HepG2 (cell line): Measurements from ENCODE around the gene PEF1. TPM values are rescaled to one million over a fixed set of nuclear protein-coding genes. Genes with fewer than 3 reads are reported as not detected.

Experiments
- ATAC-seq: fragments of 200-7000 bp; cut with Tn5 transposase; 3 replicates; pipeline ENCODE4 v1.9.1; 2020; ENCODE audit warnings: mild to moderate bottlenecking, moderate library complexity
- BruUV-seq: library from RNA; stranded (reverse); fragments of 400-500 nt; replicated peaks from 2 replicates; lab custom pipeline; 2021; lab: Mats Ljungman, UMichigan
- CTCF ChIA-PET: fragments of 300-600 bp; formaldehyde crosslinking; extraction: SDS; loops from one replicate; lab custom pipeline; 2021; ENCODE audit warnings: low total read pairs, inconsistent platforms, low intra/inter-chr PET ratio; lab: Yijun Ruan, JAX
- POLR2A ChIA-PET: fragments of 350-600 bp; sonication (Branson Sonifier 250); formaldehyde crosslinking; loops from one replicate; lab custom pipeline; 2020; ENCODE audit warnings: antibody characterized with exemption, inconsistent platforms; lab: Yijun Ruan, JAX
- DNase-seq: peaks from one replicate; pipeline ENCODE4 v3.0.0-alpha.2; 2015; ENCODE audit warnings: low spot score
- FAIRE-seq: peaks from 3 replicates; lab custom pipeline; 2011; peaks lifted over from hg19 to GRCh38; lab: Jason Lieb, UNC
- H2AFZ ChIP-seq: one replicate; pipeline ENCODE4 v1.6.1; 2011; ENCODE audit warnings: low read length, inconsistent platforms
- H3K27ac ChIP-seq: fragments of 300-600 bp; 3 replicates; pipeline ENCODE4 v1.8.0; 2011; ENCODE audit warnings: mixed run types, mild to moderate bottlenecking, mixed read lengths, low read length, inconsistent platforms; ENCODE audit not compliant: insufficient read depth; ENCODE audit errors: extremely low read length
- H3K27me3 ChIP-seq, 2 experiments: fragments of 200-600 bp in 1 of 2; 2 replicates in 1 of 2; 3 replicates in 1 of 2; pipeline versions ENCODE4 v1.6.0 to v1.8.0; 2011; ENCODE audit warnings: low read length in 2 of 2, mild to moderate bottlenecking in 2 of 2, moderate library complexity in 2 of 2, inconsistent platforms in 1 of 2; ENCODE audit not compliant: insufficient read depth in 2 of 2, control insufficient read depth in 1 of 2
- H3K36me3 ChIP-seq, 2 experiments: fragments of 200-600 bp in 1 of 2; replicated peaks in 1 of 2; 2 replicates in 1 of 2; 3 replicates in 1 of 2; pipeline versions ENCODE4 v1.5.1 to v1.8.0; 2011; ENCODE audit warnings: low read length in 2 of 2, inconsistent platforms in 1 of 2; ENCODE audit not compliant: insufficient read depth in 2 of 2, control insufficient read depth in 1 of 2
- H3K4me1 ChIP-seq: 2 replicates; pipeline ENCODE4 v1.5.1; 2012; ENCODE audit warnings: low read length, inconsistent platforms; ENCODE audit not compliant: insufficient read depth
- H3K4me2 ChIP-seq: 2 replicates; pipeline ENCODE4 v1.6.0; 2011; ENCODE audit warnings: low read depth, low read length, inconsistent platforms
- H3K4me3 ChIP-seq, 3 experiments: fragments of 200-600 bp in 1 of 3; sonication (generic), shearing (Covaris generic) in 1 of 3; replicated peaks in 1 of 3; 2 replicates each; pipeline ENCODE4 v1.5.1; 2011 to 2016; ENCODE audit warnings: low read length in 3 of 3, inconsistent platforms in 2 of 3, low read depth in 2 of 3, mild to moderate bottlenecking in 2 of 3, control low read depth in 1 of 3, mixed read lengths in 1 of 3; ENCODE audit not compliant: insufficient read depth in 1 of 3
- H3K79me2 ChIP-seq: one replicate; pipeline ENCODE4 v1.6.1; 2011; ENCODE audit warnings: low read length, inconsistent platforms; ENCODE audit not compliant: insufficient read depth
- H3K9ac ChIP-seq: 2 replicates; pipeline ENCODE4 v1.6.0; 2011; ENCODE audit warnings: mild to moderate bottlenecking, low read depth, low read length, inconsistent platforms; ENCODE audit not compliant: insufficient read depth
- H3K9me3 ChIP-seq: 2 replicates; pipeline ENCODE4 v1.5.1; 2012; ENCODE audit warnings: mild to moderate bottlenecking, low read length
- H4K20me1 ChIP-seq: 2 replicates; pipeline ENCODE4 v1.6.0; 2011; ENCODE audit warnings: inconsistent platforms, mild to moderate bottlenecking, low read length, moderate library complexity; ENCODE audit not compliant: insufficient read depth
- CREM ChIP-seq, 2 experiments: sonication (generic) in 1 of 2; formaldehyde crosslinking in 1 of 2; IDR thresholded peaks; 2 replicates each; pipeline versions ENCODE4 v1.4.0 to v1.6.1; 2016 to 2020; ENCODE audit warnings: antibody characterized with exemption in 1 of 2, mild to moderate bottlenecking in 1 of 2, missing genetic modification reagents in 1 of 2
- HMGA1 ChIP-seq: sonication (generic); formaldehyde crosslinking; conservative IDR thresholded peaks from 2 replicates; pipeline ENCODE4 v1.4.0; 2020; ENCODE audit warnings: missing genetic modification reagents
- NBN ChIP-seq: fragments of 450-650 bp; conservative IDR thresholded peaks from 2 replicates; pipeline ENCODE4 v1.6.1; 2017
- NFATC3 ChIP-seq: sonication (generic); formaldehyde crosslinking; IDR thresholded peaks from 2 replicates; pipeline ENCODE4 v1.5.1; 2020; ENCODE audit warnings: mild to moderate bottlenecking, missing genetic modification reagents
- POLR2A ChIP-seq, 2 experiments: IDR thresholded peaks; 2 replicates each; pipeline ENCODE4 v1.6.1; 2011; ENCODE audit warnings: low read depth in 2 of 2, low read length in 2 of 2, mild to moderate bottlenecking in 1 of 2, moderate library complexity in 1 of 2; ENCODE audit not compliant: insufficient read depth in 1 of 2
- PRMT3 ChIP-seq: sonication (generic); formaldehyde crosslinking; IDR thresholded peaks from 2 replicates; pipeline ENCODE4 v1.8.1; 2022; ENCODE audit warnings: low read depth, mild to moderate bottlenecking, moderate library complexity, missing genetic modification reagents, borderline replicate concordance
- SNRNP70 ChIP-seq: fragments of 200-400 bp; formaldehyde crosslinking; IDR thresholded peaks from 2 replicates; pipeline ENCODE4 v1.6.1; 2017; ENCODE audit warnings: mild to moderate bottlenecking, low read depth, low read length, moderate library complexity
- SP4 ChIP-seq: sonication (generic); formaldehyde crosslinking; IDR thresholded peaks from 2 replicates; pipeline ENCODE4 v1.8.1; 2023; ENCODE audit warnings: mild to moderate bottlenecking, missing genetic modification reagents
- ZBTB8A ChIP-seq: sonication (generic); formaldehyde crosslinking; IDR thresholded peaks from 2 replicates; pipeline ENCODE4 v1.4.0; 2020; ENCODE audit warnings: mild to moderate bottlenecking, low read depth, missing genetic modification reagents, borderline replicate concordance
- ZNF224 ChIP-seq: sonication (generic); formaldehyde crosslinking; IDR thresholded peaks from 2 replicates; pipeline ENCODE4 v1.5.0; 2020; ENCODE audit warnings: mild to moderate bottlenecking, missing genetic modification reagents
- ZNF264 ChIP-seq: sonication (generic); formaldehyde crosslinking; IDR thresholded peaks from 2 replicates; pipeline ENCODE4 v1.4.0; 2020; ENCODE audit warnings: missing genetic modification reagents
- ZNF546 ChIP-seq: sonication (generic); formaldehyde crosslinking; conservative IDR thresholded peaks from 2 replicates; pipeline ENCODE4 v1.8.1; 2023; ENCODE audit warnings: mild to moderate bottlenecking, missing genetic modification reagents
- WGBS: methylation state at CpG from one replicate; pipeline ENCODE4 v1.1.6; 2017; ENCODE audit warnings: low lambda C conversion rate; 5-methylcytosine and 5-hydroxymethylcytosine counted together
- in situ Hi-C: cut with HindIII; loops from 2 replicates; pipeline ENCODE4 v1.10.0; 2017; ENCODE audit warnings: low pct_unique_long_range_greater_than_20kb; ENCODE audit not compliant: extremely low pct_ligation_motif_present
- intact Hi-C: fragments of 100-400 bp; cut with micrococcal nuclease; formaldehyde crosslinking; loops from one replicate; pipeline ENCODE4 v1.10.0; 2022; ENCODE audit not compliant: unreplicated experiment
- polyA plus RNA-seq, 8 experiments: library from polyadenylated mRNA; depleted of rRNA in 3 of 8; stranded (reverse) in 7 of 8; unstranded in 1 of 8; fragments of >200 nt; fragmentation: Illumina TruSeq in 4 of 8; extraction: Trizol in 4 of 8; gene quantifications; 2 replicates each; pipeline versions ENCODE4 v1.2.1 to v1.2.3, GENCODE V29; 2011 to 2016; ENCODE audit warnings: low read depth in 4 of 8, missing spikeins in 1 of 8, mixed read lengths in 1 of 8; ENCODE audit not compliant: insufficient read depth in 1 of 8
- total RNA-seq, 5 experiments: library from RNA; depleted of rRNA; stranded (reverse); fragments of >200 nt; fragmentation: Illumina TruSeq; extraction: Trizol; gene quantifications; 2 replicates each; pipeline ENCODE4 v1.2.3, GENCODE V29; 2016; ENCODE audit warnings: low read depth in 1 of 5
- TF ChIP-seq, protein P1 (sequence below): sonication (generic); formaldehyde crosslinking; IDR thresholded peaks from 2 replicates; pipeline ENCODE4 v1.8.0; 2022; ENCODE audit warnings: missing genetic modification reagents, mild to moderate bottlenecking, inconsistent platforms, borderline replicate concordance
- TF ChIP-seq, protein P2 (sequence below): IDR thresholded peaks from 2 replicates; pipeline ENCODE4 v1.6.1; 2016; ENCODE audit warnings: mild to moderate bottlenecking, missing biosample characterization, missing genetic modification reagents

PEF1 gene
- total and polyA plus RNA-seq, 2 of the 13 experiments (the other 11 are each of a cell fraction or from before 2014, with no cell fraction given), result 57.1 to 57.8 TPM

DNA sequence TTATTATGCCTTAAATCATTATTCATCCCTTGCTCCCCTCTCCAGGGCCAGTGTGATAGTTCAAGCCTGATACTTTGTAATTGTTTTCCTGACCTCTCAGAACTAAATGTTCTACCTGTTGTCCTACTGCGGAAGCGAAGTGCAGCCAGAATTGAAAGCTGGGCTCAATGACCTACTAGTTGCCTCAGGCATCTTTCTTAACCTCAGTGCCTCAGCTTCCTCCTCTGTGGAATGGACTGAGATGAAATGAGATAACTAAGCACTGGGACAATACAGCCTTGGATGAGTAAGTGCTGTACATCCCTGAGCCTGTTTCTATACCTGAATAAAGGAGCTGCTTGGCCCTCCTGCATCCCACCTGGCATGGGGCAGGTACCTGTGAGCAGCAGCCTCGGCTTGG is 32.7 kb upstream of the PEF1 start:
- ChIA-PET CTCF (no interaction called here), POLR2A (interaction anchor here (2.1 kb wide), 1 partner anchor 27 kb away, joined by 7 read pairs; the partner anchor contains the start of gene COL16A1)
- no peak for TF ChIP-seq NBN
- no peak for TF ChIP-seq ZNF224 (CRISPR knock-in tag)
- TF ChIP-seq PRMT3, result no peak
- TF ChIP-seq NFATC3 (CRISPR knock-in tag), result no peak
- no peak for TF ChIP-seq POLR2A (IDR thresholded peaks at IDR 0.05; ENCODE audit: insufficient read depth in 1 of 2, low read depth in 2 of 2, low read length in 2 of 2)
- TF ChIP-seq ZNF264, result no peak
- no peak for TF ChIP-seq SNRNP70
- TF ChIP-seq HMGA1 (CRISPR knock-in tag), result no peak
- no peak for TF ChIP-seq ZBTB8A (CRISPR knock-in tag)
- TF ChIP-seq, protein P1, sequence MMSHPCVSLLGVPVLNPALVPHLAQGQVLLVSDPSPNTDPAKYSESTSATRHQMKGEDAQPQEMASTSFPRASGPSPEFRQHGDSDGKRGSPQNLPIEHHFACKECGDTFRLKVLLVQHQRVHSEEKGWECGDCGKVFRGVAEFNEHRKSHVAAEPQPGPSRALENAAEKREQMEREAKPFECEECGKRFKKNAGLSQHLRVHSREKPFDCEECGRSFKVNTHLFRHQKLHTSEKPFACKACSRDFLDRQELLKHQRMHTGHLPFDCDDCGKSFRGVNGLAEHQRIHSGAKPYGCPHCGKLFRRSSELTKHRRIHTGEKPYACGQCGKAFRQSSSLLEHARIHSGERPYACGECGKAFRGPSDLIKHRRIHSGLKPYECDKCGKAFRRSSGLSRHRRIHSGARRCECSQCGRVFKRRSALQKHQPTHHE (CRISPR knock-in tag), result no peak
- no peak for TF ChIP-seq ZNF546 (CRISPR knock-in tag)
- TF ChIP-seq SP4 (CRISPR knock-in tag), result no peak
- no peak for TF ChIP-seq CREM (IDR thresholded peaks at IDR 0.05)
- no peak for TF ChIP-seq CREM (CRISPR knock-in tag; IDR thresholded peaks at IDR 0.05)
- TF ChIP-seq, protein P2, sequence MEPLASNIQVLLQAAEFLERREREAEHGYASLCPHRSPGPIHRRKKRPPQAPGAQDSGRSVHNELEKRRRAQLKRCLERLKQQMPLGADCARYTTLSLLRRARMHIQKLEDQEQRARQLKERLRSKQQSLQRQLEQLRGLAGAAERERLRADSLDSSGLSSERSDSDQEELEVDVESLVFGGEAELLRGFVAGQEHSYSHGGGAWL, result no peak
- H3K27me3 ChIP-seq, result no peaks in the 10 kb centered on the region
- intact Hi-C loops, result no loop called here
- H3K79me2 ChIP-seq, result no peaks in the 10 kb centered on the region
- no peak overlapping the region for H2AFZ ChIP-seq
- no peaks in the 10 kb centered on the region for H3K4me1 ChIP-seq
- H3K27ac ChIP-seq, result no peak overlapping the region
- BruUV-seq, result no TSS peak
- WGBS, result 83% methylated on average over 3 of the region's 3 CpGs
- no peak overlapping the region for H3K4me2 ChIP-seq
- H3K9me3 ChIP-seq, result no peaks in the 10 kb centered on the region
- H3K9ac ChIP-seq, result no peak overlapping the region
- no peaks in the 10 kb centered on the region for H3K36me3 ChIP-seq
- ATAC-seq, result no peak
- no peak for DNase-seq
- in situ Hi-C loops, result no loop called here
- no peak for FAIRE-seq
- H4K20me1 ChIP-seq, result no peaks in the 10 kb centered on the region
- no peak overlapping the region for H3K4me3 ChIP-seq
